GM12892 (cell line): Measurements from ENCODE around the gene DOCK7.

ENCODE experiments used
- POLR2A ChIP-seq: IDR thresholded peaks from 2 replicates; pipeline ENCODE4 v1.6.1; 2011; ENCODE audit warnings: low read depth, low read length, control low read depth
- TAF1 ChIP-seq: IDR thresholded peaks from 2 replicates; pipeline ENCODE4 v1.6.1; 2011; ENCODE audit warnings: low read depth, mild to moderate bottlenecking, control low read depth, low read length, borderline replicate concordance

GRCh38 chr1:62406576-62406975 is 281.6 kb downstream of the DOCK7 start:
- TF ChIP-seq POLR2A = no peak
- no peak for TF ChIP-seq TAF1
